Femur (tissue), 1 donor: ENCODE data around the gene GAGE13.
"Not testable (repeated sequence)": the region's sequence is repeated elsewhere in the genome, so short reads cannot be mapped to it uniquely, and the experiment has no call there.

Experiments used
- DNase-seq: peaks from one replicate; pipeline ENCODE4 v3.0.0-alpha.2; 2017

The GAGE13 gene

DNA sequence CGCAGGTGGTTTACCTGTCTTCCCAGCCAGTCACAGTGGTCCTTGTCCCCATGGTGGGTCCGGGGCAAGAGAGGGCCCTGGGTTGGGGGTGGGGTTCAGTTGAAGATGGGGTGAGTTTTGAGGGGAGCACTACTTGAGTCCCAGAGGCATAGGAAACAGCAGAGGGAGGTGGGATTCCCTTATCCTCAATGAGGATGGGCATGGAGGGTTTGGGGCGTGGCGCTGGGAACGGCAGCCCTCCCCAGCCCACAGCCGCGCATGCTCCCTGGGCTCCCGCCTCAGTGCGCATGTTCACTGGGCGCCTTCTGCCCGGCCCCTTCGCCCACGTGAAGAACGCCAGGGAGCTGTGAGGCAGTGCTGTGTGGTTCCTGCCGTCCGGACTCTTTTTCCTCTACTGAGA is at the start of gene GAGE13:
GAGE13 (plus strand) TSS at position 301 of the 400 bp plus-strand sequence. CDS start 1,156 bp downstream, outside the sequence.
- not testable (repeated sequence) for DNase-seq

- peak; percentile 35 for DNase-seq
Observed at GRCh38 chrX:49282647-49283011, 48.8 kb upstream of the GAGE13 start.

DNA sequence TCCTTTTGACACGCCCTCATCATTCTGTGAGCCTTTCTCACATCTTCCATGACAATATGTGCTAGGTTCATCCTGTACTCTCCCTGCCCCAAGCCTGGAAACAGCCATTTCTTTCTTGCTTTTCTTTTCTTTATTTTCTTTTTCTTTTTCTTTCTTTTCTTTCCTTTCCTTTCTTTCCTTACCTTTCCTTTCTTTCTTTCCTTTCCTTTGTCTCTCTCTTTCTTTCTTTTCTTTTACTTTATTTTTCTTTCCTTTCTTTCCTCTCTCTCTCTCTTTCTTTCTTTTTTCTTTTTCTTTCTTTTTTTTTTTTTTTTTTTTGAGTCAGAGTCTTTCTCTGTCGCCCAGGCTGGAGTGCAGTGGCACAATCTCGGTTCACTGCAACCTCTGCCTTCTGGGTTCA is 47.2 kb upstream of the GAGE13 start:
- no peak for DNase-seq

DNA sequence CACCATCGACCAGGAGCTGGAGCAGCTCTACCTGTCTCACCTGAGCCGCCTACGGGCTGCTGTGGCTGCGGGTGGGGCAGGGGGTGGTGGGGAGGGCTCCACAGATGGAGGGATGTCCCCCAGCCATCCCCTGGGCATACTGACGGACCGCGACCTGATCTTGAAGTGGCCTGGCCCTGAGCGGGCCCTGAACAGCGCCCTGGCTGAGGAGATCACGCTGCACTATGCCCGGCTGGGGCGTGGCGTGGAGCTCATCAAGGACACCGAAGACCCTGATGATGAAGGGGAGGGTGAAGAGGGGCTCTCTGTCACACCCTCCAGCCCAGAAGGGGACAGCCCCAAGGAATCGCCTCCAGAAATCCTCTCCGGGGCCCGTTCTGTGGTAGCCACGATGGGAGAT is 45.2 kb upstream of the GAGE13 start:
- no peak for DNase-seq

- no peak for DNase-seq
Observed at GRCh38 chrX:49286581-49286980, 44.8 kb upstream of the GAGE13 start.

DNA sequence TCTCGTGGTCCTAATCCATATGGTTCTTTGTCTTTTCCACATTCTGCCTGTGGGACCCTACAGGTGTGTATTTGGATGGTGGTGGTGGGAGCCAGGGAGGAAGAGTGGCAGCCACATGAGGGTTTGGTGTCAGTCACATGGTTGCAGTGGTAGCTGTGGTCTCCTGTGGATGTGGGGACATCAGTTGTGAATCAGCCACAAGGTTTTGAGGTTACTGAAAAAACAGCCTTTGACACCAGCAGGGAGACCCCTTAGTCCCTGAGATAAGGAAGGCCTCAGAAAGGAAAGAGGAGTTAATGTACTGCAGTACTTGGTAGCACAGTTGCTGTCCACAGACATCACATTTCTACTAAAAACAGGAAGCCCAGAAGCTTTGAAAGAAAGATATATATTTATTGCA is 43.7 kb upstream of the GAGE13 start:
- DNase-seq = no peak

DNA sequence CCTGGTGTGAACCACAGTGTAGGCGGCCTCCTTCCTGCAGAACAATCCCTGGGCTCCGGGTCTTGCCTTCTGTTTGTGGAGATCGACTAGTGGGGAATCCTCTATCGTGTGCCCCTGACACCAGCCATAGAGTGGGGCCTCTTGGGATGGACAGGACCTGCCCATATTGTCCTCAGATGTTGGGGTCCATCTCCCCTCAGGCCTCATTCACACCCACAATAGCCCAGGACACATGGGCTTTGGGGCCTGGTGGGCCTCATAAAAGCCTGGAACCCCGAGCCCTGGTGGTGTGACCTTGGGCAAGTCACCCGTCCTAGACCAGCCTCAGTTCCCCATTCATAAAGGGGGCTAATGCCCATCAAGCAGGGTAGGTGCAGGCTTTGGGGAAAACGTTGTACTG is 41.2 kb upstream of the GAGE13 start:
- no peak for DNase-seq

DNA sequence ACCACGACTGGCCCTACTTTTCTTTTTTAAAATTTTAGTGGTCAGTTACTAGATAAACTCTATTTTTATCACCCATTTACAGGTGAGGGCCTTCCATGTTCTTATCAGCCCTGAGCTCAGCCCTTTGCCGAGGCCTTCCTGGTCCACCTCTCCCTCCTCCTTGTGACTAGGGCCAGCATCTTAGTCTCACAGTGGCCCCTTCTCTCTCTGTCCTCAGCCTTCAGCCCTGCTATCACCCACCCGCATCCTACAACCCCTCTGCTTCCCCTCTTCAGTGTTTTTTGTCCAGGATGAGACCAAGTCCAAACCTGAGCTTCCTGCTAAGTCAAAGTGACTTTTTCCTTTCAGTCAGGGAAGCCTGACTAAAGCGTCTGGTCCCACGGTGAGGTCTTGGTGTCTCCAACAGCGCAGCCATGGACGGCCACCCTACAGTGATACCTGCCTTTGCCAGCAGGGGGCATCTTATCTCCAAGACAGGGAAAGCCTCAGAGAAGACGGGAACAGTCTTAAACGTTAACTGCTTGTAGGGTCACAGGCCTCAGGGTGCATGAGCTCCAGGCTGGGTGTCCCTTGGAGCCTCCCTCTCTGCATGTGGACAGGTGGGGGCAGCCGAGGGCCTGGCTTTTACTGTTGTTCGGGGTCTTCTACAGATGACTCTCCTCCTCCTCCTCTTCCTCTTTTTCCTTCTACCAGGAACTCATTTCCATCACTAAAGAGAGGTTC is 39.6 kb upstream of the GAGE13 start:
- peak; percentile 58 for DNase-seq

GRCh38 chrX:49292400-49293362 is 38.7 kb upstream of the GAGE13 start:
- no peak for DNase-seq

- DNase-seq = not testable (repeated sequence)
Observed at GRCh38 chrX:49299293-49299692, 32.1 kb upstream of the GAGE13 start.

GRCh38 chrX:49300703-49301102 is 30.7 kb upstream of the GAGE13 start:
- no peak for DNase-seq

DNA sequence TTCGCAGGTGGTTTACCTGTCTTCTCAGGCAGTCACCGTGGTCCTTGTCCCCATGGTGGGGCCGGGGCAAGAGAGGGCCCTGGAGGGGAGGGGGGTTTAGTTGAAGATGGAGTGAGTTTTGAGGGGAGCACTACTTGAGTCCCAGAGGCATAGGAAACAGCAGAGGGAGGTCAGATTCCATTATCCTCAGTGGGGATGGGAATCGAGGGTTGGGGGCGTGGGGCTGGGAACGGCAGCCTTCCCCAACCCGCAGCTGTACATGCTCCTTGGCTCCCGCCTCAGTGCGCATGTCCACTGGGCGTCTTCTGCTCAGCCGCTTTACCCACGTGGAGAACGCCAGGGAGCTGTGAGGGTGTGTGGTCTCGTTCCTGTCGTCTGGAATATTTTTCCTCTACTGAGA is 28.0 kb upstream of the GAGE13 start, which contains the start of gene GAGE10:
GAGE10 (plus strand) TSS at position 301 of the 400 bp plus-strand sequence. CDS start 1,214 bp downstream, outside the sequence.
- no peak for DNase-seq

DNA sequence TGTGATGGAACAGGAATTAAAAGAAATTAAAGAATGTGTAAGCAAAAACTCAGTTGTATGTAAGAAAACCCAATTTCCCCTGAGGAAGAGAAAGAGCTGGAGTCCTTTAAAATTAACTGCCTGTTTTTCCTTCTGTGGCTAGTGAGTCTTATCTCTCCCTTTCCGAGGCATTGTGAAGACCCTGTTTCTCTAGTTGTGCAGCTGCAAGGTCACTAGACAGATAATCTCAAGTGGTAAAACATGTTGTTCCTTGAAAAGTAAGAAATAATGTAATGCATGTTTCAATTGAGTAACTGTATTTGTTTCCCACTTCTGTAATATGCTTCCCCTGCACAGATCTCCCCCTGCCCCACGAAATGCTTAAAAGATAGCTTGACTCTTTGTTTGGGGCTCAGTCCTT is 23.6 kb upstream of the GAGE13 start:
- not testable (repeated sequence) for DNase-seq

GRCh38 chrX:49308604-49309269 is 22.6 kb upstream of the GAGE13 start:
- DNase-seq = no peak

- no peak for DNase-seq
Observed at GRCh38 chrX:49309401-49309981, 21.9 kb upstream of the GAGE13 start.

DNA sequence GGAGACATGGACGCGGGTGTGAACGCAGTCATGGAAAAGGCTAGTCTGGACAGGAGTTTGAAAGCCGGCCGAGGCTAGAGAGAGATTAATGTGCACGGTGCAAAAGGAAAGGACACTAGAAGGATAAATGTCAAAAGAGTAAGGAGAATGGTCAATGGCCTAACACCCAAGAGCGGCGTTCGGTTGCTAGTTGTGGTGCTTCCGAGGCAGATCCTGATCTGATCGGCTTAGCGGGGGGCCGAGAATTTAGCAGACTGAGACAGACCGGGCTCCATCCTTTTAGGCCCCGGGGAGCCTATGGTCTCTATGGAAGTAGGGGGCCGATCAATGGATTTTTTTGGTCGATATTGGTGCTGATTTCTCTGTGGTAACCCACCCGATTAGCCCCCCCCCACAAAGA is 21.0 kb upstream of the GAGE13 start:
- DNase-seq = no peak

- no peak for DNase-seq
Observed at GRCh38 chrX:49312176-49312575, 19.2 kb upstream of the GAGE13 start.

DNA sequence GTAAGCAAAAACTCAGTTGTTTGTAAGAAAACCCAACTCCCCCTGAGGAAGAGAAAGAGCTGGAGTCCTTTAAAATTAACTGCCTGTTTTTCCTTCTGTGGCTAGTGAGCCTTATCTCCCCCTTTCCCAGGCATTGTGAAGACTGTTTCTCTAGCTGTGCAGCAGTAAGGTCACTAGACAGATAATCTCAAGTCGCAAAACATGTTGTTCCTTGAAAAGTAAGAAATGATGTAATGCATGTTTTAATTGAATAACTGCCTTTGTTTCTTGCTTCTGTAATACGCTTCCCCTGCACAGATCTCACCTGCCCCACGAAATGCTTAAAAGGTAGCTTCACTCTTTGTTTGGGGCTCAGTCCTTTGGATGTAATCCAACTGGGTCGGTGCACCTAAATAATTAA is 15.3 kb upstream of the GAGE13 start:
- DNase-seq = no peak

DNA sequence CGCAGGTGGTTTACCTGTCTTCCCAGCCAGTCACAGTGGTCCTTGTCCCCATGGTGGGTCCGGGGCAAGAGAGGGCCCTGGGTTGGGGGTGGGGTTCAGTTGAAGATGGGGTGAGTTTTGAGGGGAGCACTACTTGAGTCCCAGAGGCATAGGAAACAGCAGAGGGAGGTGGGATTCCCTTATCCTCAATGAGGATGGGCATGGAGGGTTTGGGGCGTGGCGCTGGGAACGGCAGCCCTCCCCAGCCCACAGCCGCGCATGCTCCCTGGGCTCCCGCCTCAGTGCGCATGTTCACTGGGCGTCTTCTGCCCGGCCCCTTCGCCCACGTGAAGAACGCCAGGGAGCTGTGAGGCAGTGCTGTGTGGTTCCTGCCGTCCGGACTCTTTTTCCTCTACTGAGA is 9.6 kb upstream of the GAGE13 start, which contains the start of gene GAGE12J:
GAGE12J (plus strand) TSS at position 301 of the 400 bp plus-strand sequence. CDS start 1,157 bp downstream, outside the sequence.
- DNase-seq = not testable (repeated sequence)

GRCh38 chrX:49322266-49322665 is 9.1 kb upstream of the GAGE13 start:
- not testable (repeated sequence) for DNase-seq

- not testable (repeated sequence) for DNase-seq
Observed at GRCh38 chrX:49323735-49324134, 7.6 kb upstream of the GAGE13 start.

GRCh38 chrX:49330421-49330820 is 961 bp upstream of the GAGE13 start:
- DNase-seq = not testable (repeated sequence)

DNA sequence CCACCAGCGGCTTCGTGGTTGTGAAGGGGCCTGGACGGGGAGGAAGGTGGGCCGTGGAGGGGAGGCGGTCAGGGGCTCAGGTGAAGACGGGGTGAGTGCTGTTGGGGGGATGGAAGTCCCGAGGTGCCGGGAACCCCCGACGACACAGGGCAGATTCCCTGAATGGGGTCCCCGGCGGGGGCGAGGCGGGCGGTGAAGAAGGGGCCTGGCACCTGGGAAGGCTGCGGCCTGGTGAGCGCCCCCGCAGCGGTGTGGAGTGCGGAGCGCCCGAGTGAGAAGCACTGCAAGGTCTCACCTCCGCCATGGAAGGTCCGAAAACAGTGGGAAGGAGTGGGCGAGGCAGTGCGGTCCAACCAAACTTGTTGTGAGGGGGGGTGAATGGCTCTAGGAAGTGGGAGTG is 459 bp downstream of the GAGE13 start:
- DNase-seq = not testable (repeated sequence)
